ENCODE data around the gene HESX1.

HESX1 gene

GRCh38 chr3:57199895-57200297, at the start of gene HESX1:
TSS of gene HESX1 (minus strand) at chr3:57199978. CDS start at chr3:57199918, 60 bp downstream.
- ATAC-seq: no peak

- no peak for ATAC-seq
Measured at GRCh38 chr3:57244946-57245345, 45.2 kb upstream of the HESX1 start.

- ATAC-seq: no peak
Measured at GRCh38 chr3:57234613-57235575, 35.1 kb upstream of the HESX1 start.

- no peak for ATAC-seq
Measured at GRCh38 chr3:57233799-57234198, 34.0 kb upstream of the HESX1 start.

GRCh38 chr3:57230006-57230405, 30.2 kb upstream of the HESX1 start:
- ATAC-seq: no peak

- peak; percentile 34 to 44 for ATAC-seq
Measured at GRCh38 chr3:57227930-57228751, 28.4 kb upstream of the HESX1 start.

- peak; percentile 92 to 96 for ATAC-seq
Measured at GRCh38 chr3:57227204-57227929, 27.6 kb upstream of the HESX1 start, which contains the start of gene APPL1. TSS of gene APPL1 (plus strand) at chr3:57227729. CDS start at chr3:57227884, 155 bp downstream.

GRCh38 chr3:57226176-57226575, 26.4 kb upstream of the HESX1 start:
- ATAC-seq: no peak

- ATAC-seq: no peak
Measured at GRCh38 chr3:57224856-57225255, 25.1 kb upstream of the HESX1 start.

GRCh38 chr3:57221883-57222282, 22.1 kb upstream of the HESX1 start:
- ATAC-seq: no peak

GRCh38 chr3:57206423-57206822, 6.6 kb upstream of the HESX1 start:
- ATAC-seq: no peak

GRCh38 chr3:57194641-57195040, 5.1 kb downstream of the HESX1 start:
- no peak for ATAC-seq

GRCh38 chr3:57192028-57192427, 7.8 kb downstream of the HESX1 start:
- ATAC-seq: no peak

- ATAC-seq: no peak
Measured at GRCh38 chr3:57184526-57184925, 15.3 kb downstream of the HESX1 start.

GRCh38 chr3:57179580-57180410, 20.0 kb downstream of the HESX1 start:
- ATAC-seq: no peak

- no peak for ATAC-seq
Measured at GRCh38 chr3:57176045-57176444, 23.7 kb downstream of the HESX1 start.

- ATAC-seq: no peak
Measured at GRCh38 chr3:57173687-57174086, 26.1 kb downstream of the HESX1 start.

GRCh38 chr3:57170946-57171345, 28.8 kb downstream of the HESX1 start:
- no peak for ATAC-seq

- peak; percentile 64 to 75 for ATAC-seq
Measured at GRCh38 chr3:57169872-57170623, 29.7 kb downstream of the HESX1 start.

GRCh38 chr3:57169108-57169507, 30.7 kb downstream of the HESX1 start:
- ATAC-seq: no peak

GRCh38 chr3:57168151-57168550, 31.6 kb downstream of the HESX1 start:
- no peak for ATAC-seq

All from activated CD4-positive, CD25-positive, alpha-beta regulatory T cell treated with anti-CD3 and anti-CD28 coated beads, Interleukin-2, amount 50 U/mL, for 24 hours (primary cell).